ENCODE data around the gene CUBN. TPM values are rescaled to one million over a fixed set of nuclear protein-coding genes. Genes with fewer than 3 reads are reported as not detected.

CUBN gene
- total and polyA plus RNA-seq, 2 of the 13 experiments (the other 11 are each of a cell fraction or from before 2014, with no cell fraction given) = 0.27 to 0.32 TPM

- Histone ChIP-seq H4K20me1 (ENCODE audit: insufficient read depth, low read length) (no peaks in the 10 kb centered on the region), H3K4me3 (replicated peaks in 1 of 3; ENCODE audit: insufficient read depth in 1 of 3, low read depth in 2 of 3, low read length in 3 of 3) (no peak overlapping the region), H3K9me3 (ENCODE audit: low read length) (no peaks in the 10 kb centered on the region), H2AFZ (ENCODE audit: low read length) (no peak overlapping the region), H3K27me3 (ENCODE audit: control insufficient read depth in 1 of 2, insufficient read depth in 2 of 2, low read length in 2 of 2) (no peaks in the 10 kb centered on the region), H3K79me2 (ENCODE audit: insufficient read depth, low read length) (no peaks in the 10 kb centered on the region), H3K27ac (ENCODE audit: extremely low read length, insufficient read depth, low read length) (no peak overlapping the region), H3K4me1 (ENCODE audit: insufficient read depth, low read length) (0 out of 2 replicates have a peak, but pooled peaks cover 6% of the 10 kb centered on the region), H3K9ac (ENCODE audit: insufficient read depth, low read depth, low read length) (no peak overlapping the region), H3K36me3 (replicated peaks in 1 of 2; ENCODE audit: control insufficient read depth in 1 of 2, insufficient read depth in 2 of 2, low read length in 2 of 2) (no peaks in the 10 kb centered on the region; a peak in 1 of 5 replicates), H3K4me2 (ENCODE audit: low read depth, low read length) (no peak overlapping the region)
- POLR2A ChIA-PET = no interaction called here
- DNase-seq (ENCODE audit: low spot score) (no peak), FAIRE-seq (no peak), ATAC-seq (no peak)
- WGBS (ENCODE audit: low lambda C conversion rate) = 94% methylated on average over 6 of the region's 6 CpGs
- no peak for TF ChIP-seq ZNF704 (CRISPR knock-in tag; IDR thresholded peaks at IDR 0.05; ENCODE audit: borderline replicate concordance)
- TF ChIP-seq CBX1 (IDR thresholded peaks at IDR 0.05; ENCODE audit: low read depth) = no peak
- TF ChIP-seq ZKSCAN1 (IDR thresholded peaks at IDR 0.05; ENCODE audit: low read length) = no peak
- TF ChIP-seq ZNF253 (CRISPR knock-in tag; IDR thresholded peaks at IDR 0.05; ENCODE audit: borderline replicate concordance) = no peak
- TF ChIP-seq XBP1 (CRISPR knock-in tag; IDR thresholded peaks at IDR 0.05) = no peak
- TF ChIP-seq TRIM24 (CRISPR knock-in tag; IDR thresholded peaks at IDR 0.05) = no peak
- no peak for TF ChIP-seq ASH2L (IDR thresholded peaks at IDR 0.05; ENCODE audit: insufficient read length, low read depth, low read length)
- no peak for TF ChIP-seq IKZF4 (CRISPR knock-in tag; IDR thresholded peaks at IDR 0.05; ENCODE audit: borderline replicate concordance, low read depth, not compliant biosample characterization)
- no peak for TF ChIP-seq ZNF136 (CRISPR knock-in tag; IDR thresholded peaks at IDR 0.05; ENCODE audit: low read depth)
- TF ChIP-seq PPARG (CRISPR knock-in tag; conservative IDR thresholded peaks at IDR 0.05) = no peak
- TF ChIP-seq MYPOP (CRISPR knock-in tag; IDR thresholded peaks at IDR 0.05) = no peak
- in situ Hi-C loops (cut with HindIII; ENCODE audit: extremely low pct_ligation_motif_present, low pct_unique_long_range_greater_than_20kb) = loop anchor here (25.0 kb wide), 2 partner anchors 667 to 892 kb away; no protein-coding TSS in a partner anchor
- CTCF ChIA-PET (ENCODE audit: low intra/inter-chr PET ratio, low total read pairs) = no interaction called here
- BruUV-seq (replicated peaks) = no TSS peak
- intact Hi-C loops (cut with micrococcal nuclease; ENCODE audit: unreplicated experiment) = no loop called here
Measured at GRCh38 chr10:16779384-16779915, 350.2 kb downstream of the CUBN start.
